ENCODE measurements around the gene ADGRL3.
"Not testable (repeated sequence)": the region's sequence is repeated elsewhere in the genome, so short reads cannot be mapped to it uniquely, and the experiment has no call there.

ADGRL3 gene

GRCh38 chr4:61841714-61842113 lies 641.6 kb downstream of the ADGRL3 start:
- no peak for ATAC-seq
- TF ChIP-seq BACH2 (CRISPR knock-in tag; IDR thresholded peaks at IDR 0.05; ENCODE audit: borderline replicate concordance), result no peak
- no peak for TF ChIP-seq PATZ1 (CRISPR knock-in tag; IDR thresholded peaks at IDR 0.05; ENCODE audit: borderline replicate concordance)
- TF ChIP-seq ZFP30 (CRISPR knock-in tag; IDR thresholded peaks at IDR 0.05), result no peak
- TF ChIP-seq GLIS3 (CRISPR knock-in tag; IDR thresholded peaks at IDR 0.05), result no peak
- TF ChIP-seq ZNF8 (CRISPR knock-in tag; IDR thresholded peaks at IDR 0.05), result no peak
- no peak for TF ChIP-seq CSRNP3 (CRISPR knock-in tag; IDR thresholded peaks at IDR 0.05)
- no peak for TF ChIP-seq POU6F1 (CRISPR knock-in tag; IDR thresholded peaks at IDR 0.05; ENCODE audit: borderline replicate concordance, low read depth)
- TF ChIP-seq TCF4 (CRISPR knock-in tag; IDR thresholded peaks at IDR 0.05; ENCODE audit: borderline replicate concordance), result no peak
- no peak for TF ChIP-seq ZC3H10 (CRISPR knock-in tag; IDR thresholded peaks at IDR 0.05)
- TF ChIP-seq CREB5 (CRISPR knock-in tag; IDR thresholded peaks at IDR 0.05; ENCODE audit: low read depth), result no peak
- TF ChIP-seq PPARA (CRISPR knock-in tag; IDR thresholded peaks at IDR 0.05; ENCODE audit: borderline replicate concordance), result no peak
- TF ChIP-seq TSHZ2 (CRISPR knock-in tag; IDR thresholded peaks at IDR 0.05), result no peak
- no peak for TF ChIP-seq SNAI2 (CRISPR knock-in tag; IDR thresholded peaks at IDR 0.05)
- TF ChIP-seq OSR1 (CRISPR knock-in tag; IDR thresholded peaks at IDR 0.05), result no peak
- TF ChIP-seq ESRRG (CRISPR knock-in tag; IDR thresholded peaks at IDR 0.05), result no peak
- TF ChIP-seq ZNF565 (CRISPR knock-in tag; conservative IDR thresholded peaks at IDR 0.05; ENCODE audit: low read depth), result no peak
- no peak for TF ChIP-seq TOX (CRISPR knock-in tag; IDR thresholded peaks at IDR 0.05; ENCODE audit: borderline replicate concordance)
- TF ChIP-seq ISL1 (CRISPR knock-in tag; IDR thresholded peaks at IDR 0.05), result no peak

- no peak for TF ChIP-seq PPARA (CRISPR knock-in tag; IDR thresholded peaks at IDR 0.05; ENCODE audit: borderline replicate concordance)
- no peak for ATAC-seq
These were observed 651.0 kb downstream of the ADGRL3 start for GRCh38 chr4:61851126-61851525.

- ATAC-seq, result not testable (repeated sequence)
These were observed 652.0 kb downstream of the ADGRL3 start for GRCh38 chr4:61852105-61852504.

- ATAC-seq, result no peak
- TF ChIP-seq OSR1 (CRISPR knock-in tag; IDR thresholded peaks at IDR 0.05) (no peak), ISL1 (CRISPR knock-in tag; IDR thresholded peaks at IDR 0.05) (no peak), ZNF70 (CRISPR knock-in tag; IDR thresholded peaks at IDR 0.05) (no peak), ESRRG (CRISPR knock-in tag; IDR thresholded peaks at IDR 0.05) (no peak), ZFP3 (CRISPR knock-in tag; IDR thresholded peaks at IDR 0.05) (no peak), TOX (CRISPR knock-in tag; IDR thresholded peaks at IDR 0.05; ENCODE audit: borderline replicate concordance) (no peak), ARNTL (CRISPR knock-in tag; IDR thresholded peaks at IDR 0.05; ENCODE audit: borderline replicate concordance, low read depth) (no peak), TCF4 (CRISPR knock-in tag; IDR thresholded peaks at IDR 0.05; ENCODE audit: borderline replicate concordance) (no peak), CREB5 (CRISPR knock-in tag; IDR thresholded peaks at IDR 0.05; ENCODE audit: low read depth) (no peak), BACH2 (CRISPR knock-in tag; IDR thresholded peaks at IDR 0.05; ENCODE audit: borderline replicate concordance) (no peak), PPARA (CRISPR knock-in tag; IDR thresholded peaks at IDR 0.05; ENCODE audit: borderline replicate concordance) (no peak), CSDC2 (CRISPR knock-in tag; IDR thresholded peaks at IDR 0.05) (no peak), ZNF565 (CRISPR knock-in tag; conservative IDR thresholded peaks at IDR 0.05; ENCODE audit: low read depth) (no peak), SNAI2 (CRISPR knock-in tag; IDR thresholded peaks at IDR 0.05) (no peak), GLIS3 (CRISPR knock-in tag; IDR thresholded peaks at IDR 0.05) (no peak), ZNF8 (CRISPR knock-in tag; IDR thresholded peaks at IDR 0.05) (no peak), POU6F1 (CRISPR knock-in tag; IDR thresholded peaks at IDR 0.05; ENCODE audit: borderline replicate concordance, low read depth) (no peak)
These were observed 652.9 kb downstream of the ADGRL3 start for GRCh38 chr4:61853041-61853440.
